Activated naive CD4-positive, alpha-beta T cell treated with anti-CD3 and anti-CD28 coated beads, Interleukin-2, amount 50 U/mL, for 72 hours (primary cell): ENCODE results near the gene HCLS1. TPM values are rescaled to one million over a fixed set of nuclear protein-coding genes. Genes with fewer than 3 reads are reported as not detected.
"Not testable (repeated sequence)": the region's sequence is repeated elsewhere in the genome, so short reads cannot be mapped to it uniquely, and the experiment has no call there.

Experiments
- ATAC-seq, 2 donors: fragments of 150-1000 bp; cut with Tn5 transposase; 2 replicates each; pipeline ENCODE4 v1.10.0; 2021; ENCODE audit warnings: mild to moderate bottlenecking in 2 of 2, moderate library complexity in 2 of 2
- DNase-seq, 2 donors: peaks; one replicate each; pipeline ENCODE4 v3.0.0; 2021 to 2022; ENCODE audit warnings: low spot score in 2 of 2
- H3K27ac Mint-ChIP-seq, 2 donors: one replicate each; pipeline ENCODE4 v1.8.0; 2022; ENCODE audit warnings: mild to moderate bottlenecking in 2 of 2, mixed read lengths in 2 of 2
- H3K36me3 Mint-ChIP-seq, 2 donors: one replicate each; pipeline ENCODE4 v1.8.0; 2022; ENCODE audit warnings: mixed read lengths in 2 of 2
- H3K9me3 Mint-ChIP-seq, 2 donors: one replicate each; pipeline ENCODE4 v1.8.0; 2022; ENCODE audit warnings: mixed read lengths in 2 of 2
- total RNA-seq, 2 donors: library from RNA; stranded (reverse); gene quantifications; one replicate each; pipeline ENCODE4 v1.2.3, GENCODE V29; 2022

The HCLS1 gene
- total RNA-seq, 2 donors from 2014 or later = 217 to 293 TPM

DNA sequence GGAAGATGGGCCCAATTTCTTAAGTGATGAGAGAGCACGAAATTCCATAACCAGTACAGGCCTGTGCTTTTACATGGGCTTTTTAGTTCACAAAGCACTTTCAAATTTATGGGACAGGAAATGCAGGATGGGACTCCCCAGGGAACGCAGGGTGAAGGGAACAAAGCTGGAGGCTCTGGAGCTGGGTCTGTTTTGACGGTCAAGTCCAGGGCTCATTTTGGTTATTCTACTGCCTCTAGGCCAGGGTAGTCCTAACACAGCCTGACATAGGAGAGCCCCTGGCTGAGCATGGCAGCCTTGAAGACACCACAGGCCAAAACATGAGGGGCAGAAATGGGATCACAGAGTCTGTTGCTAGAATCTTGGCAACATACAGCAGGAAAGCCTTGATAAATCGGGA is 33.5 kb downstream of the HCLS1 start:
- DNase-seq (no peak), ATAC-seq (no peak)
- Mint-ChIP-seq H3K27ac (no peak overlapping the region), H3K36me3 (peaks cover 18 to 32% of the 10 kb centered on the region in 2 donors), H3K9me3 (no peaks in the 10 kb centered on the region)

DNA sequence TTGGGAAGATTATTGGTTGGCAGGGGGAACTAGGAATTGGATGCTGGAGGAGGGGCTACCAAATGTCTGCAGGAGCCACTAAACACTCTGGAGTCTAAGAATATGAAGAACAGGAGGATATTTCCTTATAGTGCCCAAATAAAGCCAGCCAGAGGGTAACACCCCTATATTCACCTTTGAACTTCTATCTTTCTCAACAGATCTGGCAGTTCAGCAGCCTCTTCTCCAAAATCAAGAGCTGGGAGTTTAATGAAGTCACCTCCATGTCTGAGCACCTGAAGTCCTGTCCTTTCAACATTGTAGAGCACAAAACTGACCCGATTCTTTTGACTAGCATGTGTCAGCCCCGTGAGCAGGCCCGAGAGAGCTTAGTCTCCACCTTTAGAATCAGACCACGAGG is 34.2 kb downstream of the HCLS1 start:
- peaks cover 18 to 25% of the 10 kb centered on the region in 2 donors for H3K36me3 Mint-ChIP-seq
- DNase-seq (no peak), ATAC-seq (no peak)
- H3K27ac Mint-ChIP-seq = no peak overlapping the region
- H3K9me3 Mint-ChIP-seq = no peaks in the 10 kb centered on the region

GRCh38 chr3:121624147-121624899 is 36.4 kb downstream of the HCLS1 start:
- peaks cover 8 to 10% of the 10 kb centered on the region in 2 donors for H3K36me3 Mint-ChIP-seq
- H3K27ac Mint-ChIP-seq = no peak overlapping the region
- H3K9me3 Mint-ChIP-seq = no peaks in the 10 kb centered on the region
- ATAC-seq (peak; percentile 32 to 61), DNase-seq (no peak)

DNA sequence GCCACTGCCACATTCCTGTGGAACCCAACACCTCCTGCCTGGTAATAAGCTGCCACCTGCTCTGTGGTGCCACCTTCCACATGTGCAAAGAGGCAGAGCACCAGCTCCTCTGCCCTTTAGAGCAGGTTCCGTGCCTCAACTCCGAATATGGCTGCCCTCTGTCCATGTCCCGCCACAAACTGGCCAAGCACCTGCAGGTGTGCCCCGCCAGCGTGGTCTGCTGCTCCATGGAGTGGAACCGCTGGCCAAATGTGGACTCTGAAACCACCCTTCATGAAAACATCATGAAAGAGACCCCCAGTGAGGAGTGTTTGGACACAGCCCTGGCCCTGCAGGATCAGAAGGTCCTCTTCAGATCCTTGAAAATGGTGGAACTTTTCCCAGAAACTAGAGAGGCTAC is 39.2 kb downstream of the HCLS1 start:
- H3K9me3 Mint-ChIP-seq = no peaks in the 10 kb centered on the region
- H3K27ac Mint-ChIP-seq = peak overlapping the region in 1 of 2 donors; percentile 4
- ATAC-seq (no peak), DNase-seq (no peak)
- no peaks in the 10 kb centered on the region for H3K36me3 Mint-ChIP-seq

DNA sequence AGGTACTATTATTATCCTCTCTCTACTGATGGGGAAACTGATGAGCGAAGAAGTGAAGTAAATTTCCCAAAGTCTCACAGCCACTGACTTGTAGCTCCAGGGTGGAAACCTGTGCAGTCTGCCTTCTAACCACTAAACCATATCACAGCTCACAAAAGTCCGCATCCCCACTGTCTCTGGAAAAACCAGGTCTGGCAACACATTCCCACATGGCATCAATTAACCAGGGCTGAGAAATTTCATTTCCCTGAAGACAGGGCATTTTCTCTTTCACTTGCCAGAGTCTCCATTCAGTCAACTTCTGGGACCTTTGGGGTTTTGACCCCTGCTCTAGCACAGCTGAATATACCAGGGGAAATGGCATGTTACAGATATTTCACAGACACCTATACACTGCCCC is 41.0 kb downstream of the HCLS1 start:
- H3K27ac Mint-ChIP-seq = no peak overlapping the region
- no peaks in the 10 kb centered on the region for H3K36me3 Mint-ChIP-seq
- no peaks in the 10 kb centered on the region for H3K9me3 Mint-ChIP-seq
- no peak for ATAC-seq
- no peak for DNase-seq

DNA sequence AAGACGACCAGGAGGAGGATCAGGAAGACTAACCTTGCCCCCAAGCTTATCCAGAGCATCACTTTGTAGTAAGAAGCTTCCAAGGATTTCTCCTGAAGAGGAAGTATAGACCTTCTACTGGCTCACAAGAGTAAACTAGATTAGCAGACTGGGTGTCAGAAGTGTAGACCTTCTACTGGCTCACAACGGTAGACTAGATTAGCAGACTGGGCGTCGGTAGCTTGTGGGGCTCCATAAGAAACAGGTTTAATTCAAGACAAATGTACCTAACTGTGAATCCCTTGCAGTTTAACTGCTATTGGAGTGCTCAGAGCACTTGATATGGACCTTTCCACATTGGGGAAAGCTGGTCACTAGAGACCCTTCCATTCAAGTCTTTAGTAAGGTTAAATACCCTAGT is 54.6 kb downstream of the HCLS1 start:
- ATAC-seq = no peak
- H3K36me3 Mint-ChIP-seq = no peaks in the 10 kb centered on the region

DNA sequence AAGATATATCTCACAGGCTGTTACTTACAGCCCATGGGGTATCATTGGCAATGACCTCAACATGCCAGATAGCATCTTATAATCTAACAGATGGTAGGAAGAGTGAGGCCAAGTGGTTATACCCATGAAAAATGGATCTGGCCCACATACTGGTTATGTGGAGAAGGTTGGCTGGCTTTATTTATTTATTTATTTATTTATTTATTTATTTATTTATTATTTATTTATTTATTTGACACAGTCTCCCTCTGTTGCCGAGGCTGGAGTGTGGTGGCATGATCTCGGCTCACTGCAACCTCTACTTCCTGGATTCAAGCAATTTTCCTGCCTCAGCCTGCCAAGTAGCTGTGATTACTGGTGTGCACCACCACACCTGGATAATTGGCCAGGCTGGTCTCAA is 55.9 kb downstream of the HCLS1 start:
- H3K27ac Mint-ChIP-seq = no peak overlapping the region
- no peak for DNase-seq
- no peaks in the 10 kb centered on the region for H3K36me3 Mint-ChIP-seq
- H3K9me3 Mint-ChIP-seq = no peaks in the 10 kb centered on the region
- ATAC-seq = no peak

More for the DNA sequence above, 54.6 kb downstream of the HCLS1 start:
- DNase-seq = no peak
- Mint-ChIP-seq H3K27ac (no peak overlapping the region), H3K9me3 (no peaks in the 10 kb centered on the region)

- no peak overlapping the region for H3K27ac Mint-ChIP-seq
- DNase-seq = no peak
- ATAC-seq = no peak
- H3K9me3 Mint-ChIP-seq = no peaks in the 10 kb centered on the region
- no peaks in the 10 kb centered on the region for H3K36me3 Mint-ChIP-seq
These were observed 59.4 kb downstream of the HCLS1 start for GRCh38 chr3:121601212-121601812.

GRCh38 chr3:121599900-121600299 is 60.8 kb downstream of the HCLS1 start:
- DNase-seq, H3K27ac Mint-ChIP-seq, H3K36me3 Mint-ChIP-seq, H3K9me3 Mint-ChIP-seq, ATAC-seq: not testable (repeated sequence)

DNA sequence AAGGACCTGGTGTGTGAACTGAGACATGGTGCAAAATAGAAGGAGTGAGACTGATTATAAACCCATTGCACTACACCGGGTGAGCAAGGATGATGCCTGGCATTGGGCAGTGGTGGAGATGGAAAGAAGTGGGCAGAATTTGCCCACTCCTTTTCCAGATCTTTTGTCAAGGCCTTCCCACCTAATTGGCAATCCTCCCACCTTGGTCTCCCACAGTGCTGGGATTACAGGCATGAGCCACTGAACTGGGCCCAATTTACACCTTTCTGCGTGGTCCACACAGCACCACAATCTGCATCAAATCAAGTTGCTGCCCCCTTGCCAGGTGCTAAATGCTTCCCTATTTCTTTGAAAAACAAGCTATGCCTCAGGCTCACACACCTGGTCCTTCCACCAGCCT is 62.1 kb downstream of the HCLS1 start:
- no peak for ATAC-seq
- Mint-ChIP-seq H3K9me3 (no peaks in the 10 kb centered on the region), H3K27ac (no peak overlapping the region), H3K36me3 (no peaks in the 10 kb centered on the region)
- DNase-seq = no peak

- Mint-ChIP-seq H3K9me3 (no peaks in the 10 kb centered on the region), H3K27ac (no peak overlapping the region), H3K36me3 (no peaks in the 10 kb centered on the region)
- DNase-seq (no peak), ATAC-seq (no peak)
These were observed 64.8 kb downstream of the HCLS1 start for GRCh38 chr3:121595765-121596406.

- Mint-ChIP-seq H3K9me3 (no peaks in the 10 kb centered on the region), H3K36me3 (no peaks in the 10 kb centered on the region), H3K27ac (peak overlapping the region in 1 of 2 donors; percentile 14)
- DNase-seq = no peak
- no peak for ATAC-seq
These were observed 65.9 kb downstream of the HCLS1 start for GRCh38 chr3:121594850-121595249.

GRCh38 chr3:121593806-121594205 is 66.9 kb downstream of the HCLS1 start:
- H3K36me3 Mint-ChIP-seq, H3K9me3 Mint-ChIP-seq, DNase-seq, H3K27ac Mint-ChIP-seq, ATAC-seq: not testable (repeated sequence)

DNA sequence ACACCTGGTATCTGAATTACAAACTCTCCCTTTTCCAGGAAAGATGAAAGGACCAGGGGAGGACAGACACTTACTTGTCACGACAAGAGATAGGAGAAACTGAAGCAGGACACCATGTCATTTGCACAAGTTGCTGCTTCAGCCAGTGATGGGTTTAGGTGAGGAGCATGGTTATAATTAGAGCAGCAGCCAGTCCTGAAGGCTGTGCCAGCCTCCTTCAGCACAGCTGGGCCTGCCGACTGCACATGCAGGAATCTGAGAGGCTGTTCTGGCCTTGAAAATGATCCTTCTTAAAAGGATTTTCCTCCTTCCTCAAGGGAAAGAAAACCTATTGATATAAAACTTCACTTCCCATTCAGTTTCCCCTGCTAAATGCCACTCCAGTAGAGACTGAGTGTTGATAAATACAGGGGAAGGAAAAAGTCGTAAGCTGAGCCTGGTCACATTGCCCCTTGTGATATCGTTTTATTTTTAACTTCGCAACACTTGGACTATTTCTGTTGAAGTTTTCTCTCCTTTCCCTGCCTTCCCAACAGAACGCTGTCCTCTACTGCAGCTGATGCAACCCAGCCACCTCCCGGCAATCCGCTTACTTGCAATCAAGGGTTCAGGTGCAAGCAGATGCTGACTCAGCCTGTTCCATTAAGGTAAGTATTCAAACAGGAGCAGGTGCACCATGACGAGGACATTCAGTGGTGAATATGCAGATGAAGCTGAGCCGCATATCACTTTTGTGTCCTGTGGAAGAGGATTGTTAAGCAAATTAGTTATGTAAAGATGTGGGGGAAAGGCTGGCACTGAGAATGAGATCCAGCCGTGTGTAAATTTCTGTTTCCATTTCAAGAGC is 67.6 kb downstream of the HCLS1 start, which contains the start of gene FBXO40:
Gene FBXO40, plus strand, starts transcription at position 524 of the 847 bp plus-strand sequence. CDS start 27,197 bp downstream, outside the sequence.
- Mint-ChIP-seq H3K27ac (no peak within 1 kb of the TSS), H3K9me3 (no peaks in the 10 kb centered on the region), H3K36me3 (no peaks in the 10 kb centered on the region)
- no peak for ATAC-seq
- DNase-seq = no peak

- no peak for ATAC-seq
- Mint-ChIP-seq H3K27ac (no peak overlapping the region), H3K36me3 (no peaks in the 10 kb centered on the region), H3K9me3 (no peaks in the 10 kb centered on the region)
- DNase-seq = no peak
These were observed 76.3 kb downstream of the HCLS1 start for GRCh38 chr3:121584418-121584817.

- Mint-ChIP-seq H3K9me3 (no peaks in the 10 kb centered on the region), H3K27ac (no peak overlapping the region), H3K36me3 (no peaks in the 10 kb centered on the region)
- no peak for DNase-seq
- no peak for ATAC-seq
These were observed 79.0 kb downstream of the HCLS1 start for GRCh38 chr3:121581691-121582090.
